PC-3 (cell line): ENCODE measurements around the gene ADCYAP1R1. TPM values are rescaled to one million over a fixed set of nuclear protein-coding genes. Genes with fewer than 3 reads are reported as not detected.
"Not testable (repeated sequence)": the region's sequence is repeated elsewhere in the genome, so short reads cannot be mapped to it uniquely, and the experiment has no call there.

Experiments used
- ATAC-seq: fragments of 200-7000 bp; cut with Tn5 transposase; 2 replicates; pipeline ENCODE4 v1.9.1; 2020; ENCODE audit warnings: mild to moderate bottlenecking, moderate library complexity
- BruUV-seq: library from RNA; stranded (reverse); fragments of 400-500 nt; replicated peaks from 2 replicates; lab custom pipeline; 2021; lab: Mats Ljungman, UMichigan
- CTCF ChIA-PET: fragments of 300-600 bp; sonication (Branson Sonifier 250); formaldehyde crosslinking; loops from one replicate; lab custom pipeline; 2022; ENCODE audit warnings: antibody characterized with exemption; lab: Charles Lee
- POLR2A ChIA-PET: fragments of 300-600 bp; sonication (Branson Sonifier 250); formaldehyde crosslinking; loops from one replicate; lab custom pipeline; 2022; ENCODE audit warnings: antibody characterized with exemption; ENCODE audit not compliant: unreplicated experiment; lab: Charles Lee
- DNase-seq: peaks from one replicate; pipeline ENCODE4 v3.0.0-alpha.2; 2015
- H2AFZ ChIP-seq: fragments of 300-600 bp; sonication (generic); 2 replicates; pipeline ENCODE4 v1.6.0; 2016; ENCODE audit warnings: antibody characterized with exemption, low read length
- H3F3A ChIP-seq: fragments of 300-600 bp; sonication (generic); one replicate; pipeline ENCODE4 v1.6.0; 2017; ENCODE audit warnings: antibody characterized with exemption, low read length, control low read depth, mild to moderate bottlenecking; ENCODE audit not compliant: unreplicated experiment
- H3K27ac ChIP-seq: fragments of 300-600 bp; sonication (generic); 2 replicates; pipeline ENCODE4 v1.5.1; 2016; ENCODE audit warnings: mild to moderate bottlenecking, low read length
- H3K27me3 ChIP-seq: fragments of 300-600 bp; sonication (generic); 2 replicates; pipeline ENCODE4 v1.6.1; 2016; ENCODE audit warnings: low read length, mixed read lengths
- H3K36me3 ChIP-seq: fragments of 300-600 bp; sonication (generic); 2 replicates; pipeline ENCODE4 v1.6.1; 2016; ENCODE audit warnings: low read depth, mixed run types, low read length, mixed read lengths
- H3K4me1 ChIP-seq: fragments of 300-600 bp; sonication (generic); 2 replicates; pipeline ENCODE4 v1.5.1; 2016; ENCODE audit warnings: low read length; ENCODE audit not compliant: insufficient read depth
- H3K4me2 ChIP-seq: fragments of 300-600 bp; sonication (generic); 2 replicates; pipeline ENCODE4 v1.6.0; 2016; ENCODE audit warnings: low read length
- H3K4me3 ChIP-seq: fragments of 300-600 bp; sonication (generic); 2 replicates; pipeline ENCODE4 v1.5.1; 2016; ENCODE audit warnings: mild to moderate bottlenecking, low read length, mixed read lengths
- H3K79me2 ChIP-seq: fragments of 300-600 bp; sonication (generic); 2 replicates; pipeline ENCODE4 v1.6.1; 2017; ENCODE audit warnings: low read length, mixed read lengths
- H3K9ac ChIP-seq: fragments of 300-600 bp; sonication (generic); 2 replicates; pipeline ENCODE4 v1.6.0; 2016; ENCODE audit warnings: mild to moderate bottlenecking, low read length
- H3K9me2 ChIP-seq: fragments of 300-600 bp; sonication (generic); replicated peaks from 2 replicates; pipeline ENCODE4 v1.6.1; 2016; ENCODE audit warnings: mixed run types, low read length, mixed read lengths
- H3K9me3 ChIP-seq: fragments of 300-600 bp; sonication (generic); 2 replicates; pipeline ENCODE4 v1.6.1; 2016; ENCODE audit warnings: low read length, mixed read lengths
- H4K20me1 ChIP-seq: fragments of 300-600 bp; sonication (generic); 2 replicates; pipeline ENCODE4 v1.6.1; 2016; ENCODE audit warnings: low read length, mixed read lengths
- CTCF ChIP-seq: fragments of 300-600 bp; sonication (generic); conservative IDR thresholded peaks from 2 replicates; pipeline ENCODE4 v1.5.1; 2017; ENCODE audit warnings: antibody characterized with exemption, low read depth, mild to moderate bottlenecking, low read length
- EZH2 ChIP-seq: fragments of 300-600 bp; sonication (generic); IDR thresholded peaks from one replicate; pipeline ENCODE4 v1.6.1; 2017; ENCODE audit warnings: antibody characterized with exemption, mild to moderate bottlenecking, low read length; ENCODE audit not compliant: unreplicated experiment
- EZH2phosphoT487 ChIP-seq: fragments of 300-600 bp; sonication (generic); IDR thresholded peaks from 2 replicates; pipeline ENCODE4 v1.6.1; 2018; ENCODE audit warnings: mild to moderate bottlenecking, antibody characterized with exemption, low read length, borderline replicate concordance
- intact Hi-C: fragments of 100-400 bp; cut with micrococcal nuclease; formaldehyde crosslinking; loops from 2 replicates; pipeline ENCODE4 v1.9.0; 2023
- total RNA-seq: library from RNA; depleted of rRNA; stranded (reverse); fragments of >200 nt; gene quantifications from 2 replicates; pipeline ENCODE4 v1.2.3, GENCODE V29; 2014; rRNA removed

Gene ADCYAP1R1
- total RNA-seq, 1 experiment from 2014 or later, result not detected

- ATAC-seq, result no peak
- ChIA-PET POLR2A (no interaction called here), CTCF (no interaction called here)
- H3K4me1 ChIP-seq, result no peaks in the 10 kb centered on the region
- no peaks in the 10 kb centered on the region for H4K20me1 ChIP-seq
- no peak overlapping the region for H2AFZ ChIP-seq
- H3K79me2 ChIP-seq, result no peaks in the 10 kb centered on the region
- no peaks in the 10 kb centered on the region for H3F3A ChIP-seq
- H3K4me3 ChIP-seq, result no peak overlapping the region
- no TSS peak for BruUV-seq
- H3K9me2 ChIP-seq, result no peaks in the 10 kb centered on the region
- H3K9ac ChIP-seq, result no peak overlapping the region
- intact Hi-C loops, result no loop called here
- H3K4me2 ChIP-seq, result no peak overlapping the region
- DNase-seq, result no peak
- no peaks in the 10 kb centered on the region for H3K9me3 ChIP-seq
- H3K27me3 ChIP-seq, result peaks cover 20% of the 10 kb centered on the region
- H3K27ac ChIP-seq, result no peak overlapping the region
- no peak for TF ChIP-seq EZH2phosphoT487
- TF ChIP-seq EZH2, result no peak
- TF ChIP-seq CTCF, result no peak
- H3K36me3 ChIP-seq, result no peaks in the 10 kb centered on the region
Observed at GRCh38 chr7:31151849-31152248, 99.7 kb downstream of the ADCYAP1R1 start.

- H3K4me1 ChIP-seq, H2AFZ ChIP-seq, H3K9me3 ChIP-seq, H3K4me2 ChIP-seq, CTCF ChIA-PET, DNase-seq, H3F3A ChIP-seq, POLR2A ChIA-PET, H3K9ac ChIP-seq, ATAC-seq, intact Hi-C loops, BruUV-seq, H3K27ac ChIP-seq, H3K36me3 ChIP-seq, H4K20me1 ChIP-seq, H3K79me2 ChIP-seq, H3K4me3 ChIP-seq, H3K9me2 ChIP-seq: not testable (repeated sequence)
- H3K27me3 ChIP-seq, result peaks cover 25% of the 10 kb centered on the region
Observed at GRCh38 chr7:31153318-31153717, 101.2 kb downstream of the ADCYAP1R1 start.

- Histone ChIP-seq H4K20me1 (0 out of 2 replicates have a peak, but pooled peaks cover 4% of the 10 kb centered on the region), H3K9me3 (no peaks in the 10 kb centered on the region), H3K4me2 (no peak overlapping the region), H3K79me2 (no peaks in the 10 kb centered on the region), H3K36me3 (no peaks in the 10 kb centered on the region), H3K4me3 (no peak overlapping the region), H3K4me1 (no peaks in the 10 kb centered on the region), H3K27me3 (peaks cover 53% of the 10 kb centered on the region), H2AFZ (no peak overlapping the region), H3K9ac (no peak overlapping the region), H3K27ac (no peak overlapping the region), H3K9me2 (no peaks in the 10 kb centered on the region), H3F3A (no peaks in the 10 kb centered on the region)
- CTCF ChIA-PET, result interaction anchor here (0.5 to 1.2 kb wide), 2 partner anchors 32 to 38 kb away, joined by 3 read pairs; no protein-coding TSS in a partner anchor
- ATAC-seq (no peak), DNase-seq (peak; percentile 2)
- intact Hi-C loops, result no loop called here
- no peak for TF ChIP-seq EZH2
- TF ChIP-seq CTCF, result no peak
- TF ChIP-seq EZH2phosphoT487, result no peak
- POLR2A ChIA-PET, result no interaction called here
- no TSS peak for BruUV-seq
Observed at GRCh38 chr7:31160941-31161340, 108.8 kb downstream of the ADCYAP1R1 start.

Other genes with a start within 250 kb of the ADCYAP1R1 start
- 0.81 and 1.2 TPM in 2 replicates for gene AQP1, start 140.5 kb upstream of the ADCYAP1R1 start, total RNA-seq
- gene GHRHR, start 88.4 kb upstream of the ADCYAP1R1 start, total RNA-seq, result not detected in 2 replicates